DND-41 (cell line): ENCODE measurements around the gene RAD51C.

ENCODE experiments used
- EZH2 ChIP-seq: IDR thresholded peaks from 3 replicates; pipeline ENCODE4 v1.6.1; 2012; ENCODE audit warnings: borderline replicate concordance, low read depth, mild to moderate bottlenecking, moderate library complexity, low read length, inconsistent platforms; ENCODE audit not compliant: severe bottlenecking
- TF ChIP-seq, protein P1 (sequence below): IDR thresholded peaks from 2 replicates; pipeline ENCODE4 v1.5.1; 2012; ENCODE audit warnings: borderline replicate concordance, low read length, moderate library complexity, mild to moderate bottlenecking; ENCODE audit not compliant: poor library complexity, severe bottlenecking; ENCODE audit errors: extremely low read depth

DNA sequence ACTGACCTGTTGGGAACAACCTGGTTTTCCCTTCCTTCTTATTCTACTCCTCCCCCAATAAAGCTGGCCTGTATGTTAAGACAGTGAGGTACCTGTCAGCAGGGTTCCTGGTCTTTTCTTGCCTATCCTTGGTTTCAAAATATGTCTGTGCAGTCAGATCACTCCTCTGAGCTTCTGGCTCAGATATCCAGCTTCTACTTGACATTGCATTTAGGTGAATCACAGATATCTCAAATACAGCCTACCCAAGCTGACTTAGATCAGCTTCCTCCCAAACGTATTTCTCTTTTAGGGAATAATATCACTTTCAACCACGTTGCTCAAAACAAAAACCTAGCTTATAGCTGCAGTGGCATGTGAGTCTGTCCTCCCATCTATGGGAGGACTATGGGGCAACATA is 49.3 kb upstream of the RAD51C start:
- TF ChIP-seq, protein P1, sequence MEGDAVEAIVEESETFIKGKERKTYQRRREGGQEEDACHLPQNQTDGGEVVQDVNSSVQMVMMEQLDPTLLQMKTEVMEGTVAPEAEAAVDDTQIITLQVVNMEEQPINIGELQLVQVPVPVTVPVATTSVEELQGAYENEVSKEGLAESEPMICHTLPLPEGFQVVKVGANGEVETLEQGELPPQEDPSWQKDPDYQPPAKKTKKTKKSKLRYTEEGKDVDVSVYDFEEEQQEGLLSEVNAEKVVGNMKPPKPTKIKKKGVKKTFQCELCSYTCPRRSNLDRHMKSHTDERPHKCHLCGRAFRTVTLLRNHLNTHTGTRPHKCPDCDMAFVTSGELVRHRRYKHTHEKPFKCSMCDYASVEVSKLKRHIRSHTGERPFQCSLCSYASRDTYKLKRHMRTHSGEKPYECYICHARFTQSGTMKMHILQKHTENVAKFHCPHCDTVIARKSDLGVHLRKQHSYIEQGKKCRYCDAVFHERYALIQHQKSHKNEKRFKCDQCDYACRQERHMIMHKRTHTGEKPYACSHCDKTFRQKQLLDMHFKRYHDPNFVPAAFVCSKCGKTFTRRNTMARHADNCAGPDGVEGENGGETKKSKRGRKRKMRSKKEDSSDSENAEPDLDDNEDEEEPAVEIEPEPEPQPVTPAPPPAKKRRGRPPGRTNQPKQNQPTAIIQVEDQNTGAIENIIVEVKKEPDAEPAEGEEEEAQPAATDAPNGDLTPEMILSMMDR: no peak
- no peak for TF ChIP-seq EZH2
